22Rv1 (cell line): ENCODE data around the gene FUCA2.

ENCODE experiments used
- ZFX ChIP-seq: fragments of 450-650 bp; IDR thresholded peaks from 2 replicates; pipeline ENCODE4 v1.6.1; 2017; ENCODE audit warnings: antibody characterized with exemption, borderline replicate concordance
- TF ChIP-seq, protein P1 (sequence below): fragments of 450-650 bp; IDR thresholded peaks from 2 replicates; pipeline ENCODE4 v1.5.1; 2017; ENCODE audit warnings: mild to moderate bottlenecking

DNA sequence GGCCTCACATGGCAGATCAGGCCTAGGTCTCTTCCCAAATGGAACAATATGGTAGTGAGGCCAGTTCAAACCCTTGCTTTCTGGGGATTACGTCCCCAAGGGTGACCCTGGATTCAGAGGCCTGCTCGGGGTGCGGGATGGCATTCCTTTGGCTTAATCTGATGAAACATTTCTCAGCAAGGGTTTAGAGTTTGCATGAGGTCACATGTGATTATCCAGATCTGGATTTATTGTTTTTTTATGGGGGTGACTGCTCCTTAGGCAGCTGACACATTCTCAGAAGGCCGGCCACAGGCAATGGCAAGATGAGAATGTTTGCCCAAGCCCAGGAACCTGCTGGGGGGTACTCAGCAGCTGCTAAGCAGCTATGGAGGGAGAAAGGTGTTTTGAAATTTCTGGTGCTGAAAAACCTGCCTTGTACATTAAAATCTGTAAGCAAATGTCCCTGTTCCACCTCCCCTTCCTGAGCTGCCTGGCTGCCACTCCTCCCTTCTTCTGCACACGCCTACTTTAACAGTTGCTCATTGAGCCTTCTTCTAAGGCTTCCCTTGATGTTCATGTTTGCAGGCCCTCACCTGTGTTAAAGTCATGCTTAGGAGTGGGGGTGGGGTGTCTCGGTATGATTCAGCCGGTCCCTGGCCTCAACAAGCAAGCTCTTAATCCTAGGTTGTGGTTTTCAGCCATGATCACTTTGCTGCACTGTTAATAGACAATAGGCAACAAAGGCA lies 37.9 kb upstream of the FUCA2 start:
- TF ChIP-seq, protein P1, sequence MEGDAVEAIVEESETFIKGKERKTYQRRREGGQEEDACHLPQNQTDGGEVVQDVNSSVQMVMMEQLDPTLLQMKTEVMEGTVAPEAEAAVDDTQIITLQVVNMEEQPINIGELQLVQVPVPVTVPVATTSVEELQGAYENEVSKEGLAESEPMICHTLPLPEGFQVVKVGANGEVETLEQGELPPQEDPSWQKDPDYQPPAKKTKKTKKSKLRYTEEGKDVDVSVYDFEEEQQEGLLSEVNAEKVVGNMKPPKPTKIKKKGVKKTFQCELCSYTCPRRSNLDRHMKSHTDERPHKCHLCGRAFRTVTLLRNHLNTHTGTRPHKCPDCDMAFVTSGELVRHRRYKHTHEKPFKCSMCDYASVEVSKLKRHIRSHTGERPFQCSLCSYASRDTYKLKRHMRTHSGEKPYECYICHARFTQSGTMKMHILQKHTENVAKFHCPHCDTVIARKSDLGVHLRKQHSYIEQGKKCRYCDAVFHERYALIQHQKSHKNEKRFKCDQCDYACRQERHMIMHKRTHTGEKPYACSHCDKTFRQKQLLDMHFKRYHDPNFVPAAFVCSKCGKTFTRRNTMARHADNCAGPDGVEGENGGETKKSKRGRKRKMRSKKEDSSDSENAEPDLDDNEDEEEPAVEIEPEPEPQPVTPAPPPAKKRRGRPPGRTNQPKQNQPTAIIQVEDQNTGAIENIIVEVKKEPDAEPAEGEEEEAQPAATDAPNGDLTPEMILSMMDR, result no peak
- TF ChIP-seq ZFX, result no peak
